H9 (cell line): Measurements from ENCODE around the gene TARS2. TPM values are rescaled to one million over a fixed set of nuclear protein-coding genes. Genes with fewer than 3 reads are reported as not detected.

ENCODE experiments used
- DNase-seq: peaks from one replicate; pipeline ENCODE4 v3.0.0-alpha.2; 2017
- H2AFZ ChIP-seq: one replicate; pipeline ENCODE4 v1.6.1; 2013; ENCODE audit warnings: mild to moderate bottlenecking, low read length, control low read depth, moderate library complexity
- H2AK5ac ChIP-seq: 2 replicates; pipeline ENCODE4 v1.6.1; 2013; ENCODE audit warnings: low read length, control low read depth, mixed read lengths; ENCODE audit not compliant: insufficient read length
- H2BK120ac ChIP-seq: one replicate; pipeline ENCODE4 v1.6.1; 2013; ENCODE audit warnings: low read depth, mild to moderate bottlenecking, low read length, control low read depth, inconsistent platforms; ENCODE audit not compliant: poor library complexity, severe bottlenecking
- H2BK12ac ChIP-seq: 2 replicates; pipeline ENCODE4 v1.6.1; 2013; ENCODE audit warnings: low read length, control low read depth, mixed read lengths, low read depth; ENCODE audit not compliant: insufficient read length
- H2BK15ac ChIP-seq: 2 replicates; pipeline ENCODE4 v1.6.1; 2013; ENCODE audit warnings: low read depth, low read length, control low read depth
- H2BK20ac ChIP-seq: one replicate; pipeline ENCODE4 v1.6.1; 2013; ENCODE audit warnings: low read depth, mild to moderate bottlenecking, low read length, control low read depth, inconsistent platforms; ENCODE audit not compliant: poor library complexity, severe bottlenecking
- H2BK5ac ChIP-seq: 2 replicates; pipeline ENCODE4 v1.6.1; 2013; ENCODE audit warnings: low read length, control low read depth, mixed read lengths; ENCODE audit not compliant: insufficient read length
- H3K14ac ChIP-seq: 2 replicates; pipeline ENCODE4 v1.6.1; 2013; ENCODE audit warnings: low read length, control low read depth; ENCODE audit not compliant: insufficient read depth
- H3K18ac ChIP-seq: 2 replicates; pipeline ENCODE4 v1.6.1; 2013; ENCODE audit warnings: low read depth, mild to moderate bottlenecking, mixed read lengths, low read length, control low read depth; ENCODE audit not compliant: insufficient read length
- H3K23ac ChIP-seq: 2 replicates; pipeline ENCODE4 v1.6.1; 2013; ENCODE audit warnings: low read length, control low read depth, mixed read lengths, low read depth; ENCODE audit not compliant: insufficient read length
- H3K23me2 ChIP-seq: 2 replicates; pipeline ENCODE4 v1.6.1; 2013; ENCODE audit warnings: low read depth, mild to moderate bottlenecking, mixed read lengths, low read length, control low read depth; ENCODE audit not compliant: insufficient read length, poor library complexity, severe bottlenecking
- H3K27ac ChIP-seq: 2 replicates; pipeline ENCODE4 v1.5.1; 2013; ENCODE audit warnings: low read length, control low read depth, mixed read lengths, low read depth; ENCODE audit not compliant: insufficient read length
- H3K27me3 ChIP-seq: 2 replicates; pipeline ENCODE4 v1.6.1; 2013; ENCODE audit warnings: low read length, control low read depth, inconsistent platforms; ENCODE audit not compliant: insufficient read depth
- H3K4ac ChIP-seq: 2 replicates; pipeline ENCODE4 v1.6.1; 2013; ENCODE audit warnings: low read depth, mild to moderate bottlenecking, control low read depth, inconsistent platforms, low read length, moderate library complexity
- H3K4me1 ChIP-seq: 2 replicates; pipeline ENCODE4 v1.6.1; 2013; ENCODE audit warnings: low read length, control low read depth, inconsistent platforms; ENCODE audit not compliant: insufficient read depth
- H3K4me2 ChIP-seq: 2 replicates; pipeline ENCODE4 v1.6.1; 2013; ENCODE audit warnings: low read length, control low read depth, mixed read lengths; ENCODE audit not compliant: insufficient read length, insufficient read depth
- H3K56ac ChIP-seq: 2 replicates; pipeline ENCODE4 v1.6.1; 2013; ENCODE audit warnings: low read depth, mild to moderate bottlenecking, mixed read lengths, low read length, control low read depth; ENCODE audit not compliant: insufficient read length
- H3K79me1 ChIP-seq: 2 replicates; pipeline ENCODE4 v1.6.1; 2013; ENCODE audit warnings: low read depth, mild to moderate bottlenecking, moderate library complexity, low read length, control low read depth, inconsistent platforms; ENCODE audit not compliant: insufficient read depth, poor library complexity, severe bottlenecking
- H3K79me2 ChIP-seq: 2 replicates; pipeline ENCODE4 v1.6.1; 2013; ENCODE audit warnings: low read length, control low read depth, inconsistent platforms; ENCODE audit not compliant: insufficient read depth
- H3K9ac ChIP-seq: 2 replicates; pipeline ENCODE4 v1.6.1; 2013; ENCODE audit warnings: low read length, control low read depth, mixed read lengths; ENCODE audit not compliant: insufficient read length; ENCODE audit errors: extremely low read depth
- H3K9me3 ChIP-seq: one replicate; pipeline ENCODE4 v1.6.1; 2013; ENCODE audit warnings: low read depth, low read length, inconsistent platforms; ENCODE audit not compliant: control insufficient read depth
- H3T11ph ChIP-seq: one replicate; pipeline ENCODE4 v1.6.1; 2013; ENCODE audit warnings: mild to moderate bottlenecking, low read length, control low read depth, inconsistent platforms
- H4K20me1 ChIP-seq: one replicate; pipeline ENCODE4 v1.6.1; 2013; ENCODE audit not compliant: control insufficient read depth, insufficient read length, insufficient read depth
- H4K5ac ChIP-seq: 2 replicates; pipeline ENCODE4 v1.6.1; 2013; ENCODE audit warnings: low read depth, mild to moderate bottlenecking, mixed read lengths, low read length, control low read depth; ENCODE audit not compliant: insufficient read length
- H4K8ac ChIP-seq: replicated peaks from 2 replicates; pipeline ENCODE4 v1.6.1; 2013; ENCODE audit warnings: low read length, control low read depth, mixed read lengths, low read depth; ENCODE audit not compliant: insufficient read length
- H4K91ac ChIP-seq: 2 replicates; pipeline ENCODE4 v1.6.1; 2013; ENCODE audit warnings: low read depth, mild to moderate bottlenecking, moderate library complexity, mixed read lengths, low read length, control low read depth; ENCODE audit not compliant: insufficient read length
- H3K27ac Mint-ChIP-seq, 3 experiments: 2 replicates in 2 of 3; 3 replicates in 1 of 3; pipeline ENCODE4 v1.8.0; 2020 to 2021; ENCODE audit warnings: mixed read lengths in 3 of 3, mild to moderate bottlenecking in 1 of 3, moderate library complexity in 1 of 3
- H3K27me3 Mint-ChIP-seq: 2 replicates; pipeline ENCODE4 v1.8.0; 2021; ENCODE audit warnings: low read depth, mild to moderate bottlenecking, moderate library complexity, mixed read lengths
- H3K36me3 Mint-ChIP-seq, 3 experiments: 2 replicates in 2 of 3; 3 replicates in 1 of 3; pipeline ENCODE4 v1.8.0; 2020 to 2021; ENCODE audit warnings: low read depth in 3 of 3, mixed read lengths in 3 of 3; ENCODE audit not compliant: insufficient read depth in 1 of 3
- H3K4me1 Mint-ChIP-seq, 2 experiments: 2 replicates each; pipeline ENCODE4 v1.8.0; 2020; ENCODE audit warnings: mixed read lengths in 2 of 2
- H3K4me3 Mint-ChIP-seq, 2 experiments: 2 replicates in 1 of 2; 3 replicates in 1 of 2; pipeline ENCODE4 v1.8.0; 2020 to 2021; ENCODE audit warnings: mild to moderate bottlenecking in 2 of 2, mixed read lengths in 2 of 2, moderate library complexity in 1 of 2
- H3K9me3 Mint-ChIP-seq, 2 experiments: 2 replicates in 1 of 2; 3 replicates in 1 of 2; pipeline ENCODE4 v1.8.0; 2020; ENCODE audit warnings: mild to moderate bottlenecking in 2 of 2, mixed read lengths in 2 of 2, moderate library complexity in 1 of 2
- WGBS: extraction: QIAGEN DNeasy Blood & Tissue Kit; methylation state at CpG from one replicate; pipeline ENCODE4 v1.1.7; 2013; ENCODE audit warnings: missing lambda C conversion rate, low lambda C conversion rate, mixed read lengths; ENCODE audit not compliant: insufficient read length; ENCODE audit errors: extremely low coverage; 5-methylcytosine and 5-hydroxymethylcytosine counted together
- total RNA-seq: library from RNA; stranded (reverse); gene quantifications from 2 replicates; pipeline ENCODE4 v1.2.1, GENCODE V29; 2021
- TF ChIP-seq, protein P1 (sequence below): fragments of 200-600 bp; sonication (generic); conservative IDR thresholded peaks from 3 replicates; pipeline ENCODE4 v1.8.0; 2021; ENCODE audit warnings: antibody characterized with exemption, mild to moderate bottlenecking

TARS2 gene
- total RNA-seq, 1 experiment from 2014 or later, result 36.5 TPM

DNA sequence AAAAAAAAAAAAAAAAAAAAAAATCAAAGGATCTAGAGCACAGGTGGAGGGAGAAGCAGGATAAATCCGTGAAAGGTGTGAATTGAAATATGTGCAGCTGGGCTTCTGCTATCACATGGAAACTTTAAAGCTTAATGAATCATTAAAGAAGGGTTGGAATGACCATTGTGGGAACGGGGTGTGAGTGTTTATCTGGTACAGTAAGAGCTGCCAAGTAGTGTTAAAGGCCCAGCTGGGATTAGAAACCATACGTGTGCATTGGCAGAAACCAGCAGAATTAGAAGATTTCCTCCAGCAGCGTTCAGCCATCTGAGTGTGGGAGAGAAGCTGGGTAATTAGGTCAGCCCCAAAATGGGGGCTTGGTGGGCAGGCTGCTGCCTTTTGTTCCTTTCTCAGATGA is 41.8 kb downstream of the TARS2 start:
- no peaks in the 10 kb centered on the region for H3K9me3 Mint-ChIP-seq
- no peaks in the 10 kb centered on the region; the same call in 1 of the 2 replicates for H3K27me3 Mint-ChIP-seq
- no CpG with 5 or more reads among the region's 4 CpGs for WGBS
- no peaks in the 10 kb centered on the region for H3K36me3 Mint-ChIP-seq
- Histone ChIP-seq H2AK5ac (no peak overlapping the region), H4K91ac (no peak overlapping the region), H2BK12ac (no peak overlapping the region), H3K14ac (no peak overlapping the region), H3K9me3 (no peaks in the 10 kb centered on the region), H3K79me1 (no peaks in the 10 kb centered on the region), H4K20me1 (no peaks in the 10 kb centered on the region), H3K4me1 (no peaks in the 10 kb centered on the region), H2BK120ac (no peak overlapping the region), H3T11ph (no peak overlapping the region), H2BK20ac (no peak overlapping the region), H3K23ac (no peak overlapping the region), H4K5ac (no peak overlapping the region), H4K8ac (no peak overlapping the region), H3K9ac (no peak overlapping the region), H3K27me3 (no peaks in the 10 kb centered on the region), H2BK5ac (no peak overlapping the region), H3K4me2 (no peak overlapping the region), H3K23me2 (no peaks in the 10 kb centered on the region), H2BK15ac (no peak overlapping the region), H3K4ac (no peak overlapping the region), H2AFZ (no peak overlapping the region), H3K27ac (no peak overlapping the region), H3K18ac (no peak overlapping the region), H3K56ac (no peak overlapping the region), H3K79me2 (no peaks in the 10 kb centered on the region)
- TF ChIP-seq, protein P1, sequence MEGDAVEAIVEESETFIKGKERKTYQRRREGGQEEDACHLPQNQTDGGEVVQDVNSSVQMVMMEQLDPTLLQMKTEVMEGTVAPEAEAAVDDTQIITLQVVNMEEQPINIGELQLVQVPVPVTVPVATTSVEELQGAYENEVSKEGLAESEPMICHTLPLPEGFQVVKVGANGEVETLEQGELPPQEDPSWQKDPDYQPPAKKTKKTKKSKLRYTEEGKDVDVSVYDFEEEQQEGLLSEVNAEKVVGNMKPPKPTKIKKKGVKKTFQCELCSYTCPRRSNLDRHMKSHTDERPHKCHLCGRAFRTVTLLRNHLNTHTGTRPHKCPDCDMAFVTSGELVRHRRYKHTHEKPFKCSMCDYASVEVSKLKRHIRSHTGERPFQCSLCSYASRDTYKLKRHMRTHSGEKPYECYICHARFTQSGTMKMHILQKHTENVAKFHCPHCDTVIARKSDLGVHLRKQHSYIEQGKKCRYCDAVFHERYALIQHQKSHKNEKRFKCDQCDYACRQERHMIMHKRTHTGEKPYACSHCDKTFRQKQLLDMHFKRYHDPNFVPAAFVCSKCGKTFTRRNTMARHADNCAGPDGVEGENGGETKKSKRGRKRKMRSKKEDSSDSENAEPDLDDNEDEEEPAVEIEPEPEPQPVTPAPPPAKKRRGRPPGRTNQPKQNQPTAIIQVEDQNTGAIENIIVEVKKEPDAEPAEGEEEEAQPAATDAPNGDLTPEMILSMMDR, result no peak
- H3K4me3 Mint-ChIP-seq, result no peak overlapping the region
- H3K27ac Mint-ChIP-seq, result no peak overlapping the region
- no peak for DNase-seq
- peaks cover 7 to 12% of the 10 kb centered on the region in 2 experiments for H3K4me1 Mint-ChIP-seq
